Activated T-helper 1 cell treated with Interleukin-2 at 50 U/mL for 16 hours (primary cell): ENCODE measurements around the gene PARD3B.

Experiments
- DNase-seq: peaks from one replicate; pipeline ENCODE4 v3.0.0-alpha.2; 2020; ENCODE audit warnings: low read depth

The PARD3B gene

GRCh38 chr2:204586444-204587180 lies 41.3 kb downstream of the PARD3B start:
- DNase-seq: no peak

- no peak for DNase-seq
These were observed 44.8 kb downstream of the PARD3B start for GRCh38 chr2:204590063-204590462.

GRCh38 chr2:204591225-204591624 lies 46.0 kb downstream of the PARD3B start:
- DNase-seq: no peak

GRCh38 chr2:204604061-204604460 lies 58.8 kb downstream of the PARD3B start:
- DNase-seq: no peak

- no peak for DNase-seq
These were observed 63.1 kb downstream of the PARD3B start for GRCh38 chr2:204608237-204608939.

GRCh38 chr2:204611017-204611631 lies 65.8 kb downstream of the PARD3B start:
- no peak for DNase-seq

GRCh38 chr2:204611764-204612163 lies 66.5 kb downstream of the PARD3B start:
- no peak for DNase-seq

- no peak for DNase-seq
These were observed 68.4 kb downstream of the PARD3B start for GRCh38 chr2:204613635-204614034.

- DNase-seq: no peak
These were observed 70.2 kb downstream of the PARD3B start for GRCh38 chr2:204615456-204615855.

GRCh38 chr2:204625135-204625534 lies 79.9 kb downstream of the PARD3B start:
- DNase-seq: no peak

- DNase-seq: no peak
These were observed 83.8 kb downstream of the PARD3B start for GRCh38 chr2:204628926-204629712.

GRCh38 chr2:204632410-204632809 lies 87.1 kb downstream of the PARD3B start:
- DNase-seq: no peak

GRCh38 chr2:204634564-204634963 lies 89.3 kb downstream of the PARD3B start:
- no peak for DNase-seq

GRCh38 chr2:204635478-204635877 lies 90.2 kb downstream of the PARD3B start:
- no peak for DNase-seq

GRCh38 chr2:204638471-204639194 lies 93.4 kb downstream of the PARD3B start:
- no peak for DNase-seq

- no peak for DNase-seq
These were observed 98.1 kb downstream of the PARD3B start for GRCh38 chr2:204643326-204643725.

GRCh38 chr2:204645018-204645773 lies 99.9 kb downstream of the PARD3B start:
- no peak for DNase-seq

GRCh38 chr2:204647626-204648025 lies 102.4 kb downstream of the PARD3B start:
- no peak for DNase-seq

- no peak for DNase-seq
These were observed 105.3 kb downstream of the PARD3B start for GRCh38 chr2:204650611-204651010.

- DNase-seq: no peak
These were observed 106.8 kb downstream of the PARD3B start for GRCh38 chr2:204652063-204652462.

- no peak for DNase-seq
These were observed 109.4 kb downstream of the PARD3B start for GRCh38 chr2:204654669-204655068.
